ENCODE data around the gene THAP3.

THAP3 gene

GRCh38 chr1:6667139-6667538, 42.5 kb downstream of the THAP3 start:
- no peak overlapping the region for H3K4me3 ChIP-seq (ENCODE audit: low read length)
- TF ChIP-seq CTCF (IDR thresholded peaks at IDR 0.05; ENCODE audit: insufficient read depth, low read depth, low read length, missing control alignments): no peak
- no peak for DNase-seq (ENCODE audit: low read depth)

- H3K4me3 ChIP-seq (ENCODE audit: low read length): no peak overlapping the region
- no peak for DNase-seq (ENCODE audit: low read depth)
- no peak for TF ChIP-seq CTCF (IDR thresholded peaks at IDR 0.05; ENCODE audit: insufficient read depth, low read depth, low read length, missing control alignments)
Observed at GRCh38 chr1:6668503-6668902, 43.8 kb downstream of the THAP3 start.

- no peak overlapping the region for H3K4me3 ChIP-seq (ENCODE audit: low read length)
- no peak for TF ChIP-seq CTCF (IDR thresholded peaks at IDR 0.05; ENCODE audit: insufficient read depth, low read depth, low read length, missing control alignments)
- DNase-seq (ENCODE audit: low read depth): no peak
Observed at GRCh38 chr1:6672558-6672957, 47.9 kb downstream of the THAP3 start.

DNA sequence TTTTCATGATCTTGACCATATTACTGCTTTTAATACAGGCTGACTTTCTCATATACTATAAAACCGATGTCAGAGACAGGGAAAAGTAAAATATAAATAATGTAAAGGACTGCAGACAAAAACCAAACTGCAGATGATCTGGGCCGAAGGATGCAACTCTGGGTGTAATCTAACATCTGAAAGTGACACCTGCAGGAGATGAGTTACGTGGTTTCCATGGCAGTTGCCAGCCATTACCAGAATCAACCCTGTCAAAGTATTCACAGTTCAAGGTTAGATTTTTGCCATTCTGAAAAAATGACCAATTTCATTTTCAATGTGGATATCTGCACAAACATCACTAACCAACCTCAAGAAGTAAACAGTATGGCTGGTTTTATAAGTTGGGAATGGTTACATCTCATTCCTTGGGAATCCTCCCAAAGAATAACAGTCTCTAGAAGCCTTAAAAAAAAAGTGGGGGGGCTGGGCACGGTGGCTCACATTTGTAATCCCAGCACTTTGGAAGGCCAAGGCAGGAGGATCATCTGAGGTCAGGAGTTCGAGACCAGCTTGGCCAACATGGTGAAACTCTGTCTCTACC, 49.2 kb downstream of the THAP3 start:
- no peak for DNase-seq (ENCODE audit: low read depth)
- H3K4me3 ChIP-seq (ENCODE audit: low read length): no peak overlapping the region
- TF ChIP-seq CTCF (IDR thresholded peaks at IDR 0.05; ENCODE audit: insufficient read depth, low read depth, low read length, missing control alignments): no peak

DNA sequence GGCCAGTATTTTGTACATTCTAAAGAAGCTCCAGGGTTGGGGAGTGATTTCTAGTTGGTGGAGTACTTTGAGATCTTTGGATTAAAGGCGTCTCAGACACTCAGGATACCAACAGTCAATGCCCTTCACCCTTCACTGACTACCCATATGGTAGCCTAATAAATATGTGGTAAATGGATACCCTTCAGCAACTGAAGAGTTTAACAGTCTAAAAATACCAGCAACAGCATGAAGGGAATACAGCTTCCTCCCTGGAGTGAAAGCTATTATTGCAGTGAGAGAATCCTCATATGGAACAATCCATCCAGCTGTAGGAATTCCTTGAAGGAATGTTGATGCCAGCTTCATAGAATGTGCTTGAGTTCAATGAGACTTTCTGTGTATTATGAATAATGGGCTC, 50.1 kb downstream of the THAP3 start:
- no peak for TF ChIP-seq CTCF (IDR thresholded peaks at IDR 0.05; ENCODE audit: insufficient read depth, low read depth, low read length, missing control alignments)
- no peak for DNase-seq (ENCODE audit: low read depth)
- no peak overlapping the region for H3K4me3 ChIP-seq (ENCODE audit: low read length)

DNA sequence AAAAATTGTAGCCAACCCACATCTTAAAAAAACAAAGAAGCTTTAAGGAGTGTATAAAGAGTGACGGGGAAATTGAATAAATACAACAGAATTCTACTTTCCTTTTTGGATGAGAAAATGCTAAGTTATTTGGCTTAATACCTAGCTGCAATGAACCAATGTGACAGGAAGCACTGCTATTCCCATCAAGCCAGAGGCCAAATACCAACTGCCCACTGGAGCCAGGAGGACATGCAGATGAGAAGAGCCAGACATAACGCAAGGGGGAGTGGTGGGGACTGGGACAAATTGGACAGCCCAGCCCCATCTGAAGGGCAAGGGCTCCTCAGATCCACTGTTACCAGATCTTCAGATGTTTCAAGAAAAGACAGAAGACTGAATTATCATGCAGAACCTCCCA, 51.3 kb downstream of the THAP3 start:
- no peak for TF ChIP-seq CTCF (IDR thresholded peaks at IDR 0.05; ENCODE audit: insufficient read depth, low read depth, low read length, missing control alignments)
- no peak overlapping the region for H3K4me3 ChIP-seq (ENCODE audit: low read length)
- no peak for DNase-seq (ENCODE audit: low read depth)
